Stimulated activated CD8-positive, alpha-beta memory T cell treated with anti-CD3 and anti-CD28 coated beads, Interleukin-15, amount 100 ng/mL, for 48 hours (primary cell): ENCODE data around the gene HUNK.
"Not testable (repeated sequence)": the region's sequence is repeated elsewhere in the genome, so short reads cannot be mapped to it uniquely, and the experiment has no call there.

Experiments used
- DNase-seq, 2 donors: peaks; one replicate each; pipeline ENCODE4 v3.0.0-alpha.2; 2020; ENCODE audit warnings: low read depth in 2 of 2

The HUNK gene

DNA sequence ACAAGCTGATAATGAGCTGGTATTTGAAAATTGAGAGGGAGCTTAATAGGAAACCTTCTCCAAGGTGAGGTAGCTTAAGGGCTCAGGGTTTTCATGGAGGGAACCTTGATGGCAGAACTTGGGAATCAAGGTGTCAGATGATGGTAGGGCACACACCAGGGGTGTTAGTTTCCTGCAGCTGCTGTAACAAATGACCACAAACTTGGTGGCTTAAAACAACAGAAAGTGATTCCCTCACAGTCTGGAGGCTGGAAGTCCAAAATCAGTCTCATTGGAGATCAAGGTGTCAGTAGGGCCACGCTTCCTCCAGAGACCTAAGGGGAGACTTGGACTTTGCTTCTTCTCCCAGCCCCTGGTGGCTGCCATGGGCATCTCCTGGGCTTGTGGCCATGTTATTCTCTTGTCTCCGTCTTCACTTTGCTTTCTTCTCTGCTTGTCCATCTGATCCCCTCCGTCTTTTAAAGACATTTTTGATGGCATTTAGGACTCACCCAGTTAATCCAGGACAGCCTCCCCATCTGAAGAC lies 45.5 kb downstream of the HUNK start:
- DNase-seq, result no peak

DNA sequence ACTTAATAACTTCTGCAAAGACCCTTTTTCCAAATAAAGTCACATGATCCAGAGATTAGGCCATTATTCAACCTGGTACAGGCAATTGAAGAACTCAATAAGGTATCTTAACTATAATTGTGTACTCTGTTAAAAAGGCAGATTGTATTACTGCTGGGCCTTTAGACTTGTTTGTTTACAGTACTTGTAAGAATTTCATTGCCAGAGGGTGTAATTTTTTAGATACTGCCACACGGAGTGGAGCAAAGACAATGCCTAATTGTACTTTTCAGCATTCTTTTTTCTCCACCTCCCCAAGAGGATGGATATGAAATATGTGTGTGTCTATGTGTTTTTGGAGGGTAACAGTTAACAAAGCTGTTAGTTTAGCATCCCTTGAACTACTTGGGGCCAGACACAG lies 47.5 kb downstream of the HUNK start:
- DNase-seq, result no peak

DNA sequence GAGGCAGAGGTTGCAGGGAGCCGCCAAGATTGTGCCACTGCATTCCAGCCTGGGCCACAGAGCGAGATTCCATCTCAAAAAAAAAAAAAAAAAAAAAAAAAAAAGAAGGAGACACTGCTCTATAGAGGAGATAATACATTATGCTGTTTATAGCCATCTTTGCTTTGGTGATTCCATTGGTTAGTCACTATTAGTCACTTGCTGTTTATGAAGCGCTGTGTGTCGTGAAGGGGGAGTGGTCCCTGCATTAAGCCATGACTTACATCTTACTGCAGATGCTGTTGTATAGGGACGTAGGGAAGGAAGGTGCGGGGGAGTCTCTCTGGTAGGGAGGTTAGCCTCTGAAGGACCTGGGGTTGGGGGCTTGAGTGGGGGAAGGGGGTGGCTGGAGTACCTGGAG lies 48.3 kb downstream of the HUNK start:
- no peak for DNase-seq

DNA sequence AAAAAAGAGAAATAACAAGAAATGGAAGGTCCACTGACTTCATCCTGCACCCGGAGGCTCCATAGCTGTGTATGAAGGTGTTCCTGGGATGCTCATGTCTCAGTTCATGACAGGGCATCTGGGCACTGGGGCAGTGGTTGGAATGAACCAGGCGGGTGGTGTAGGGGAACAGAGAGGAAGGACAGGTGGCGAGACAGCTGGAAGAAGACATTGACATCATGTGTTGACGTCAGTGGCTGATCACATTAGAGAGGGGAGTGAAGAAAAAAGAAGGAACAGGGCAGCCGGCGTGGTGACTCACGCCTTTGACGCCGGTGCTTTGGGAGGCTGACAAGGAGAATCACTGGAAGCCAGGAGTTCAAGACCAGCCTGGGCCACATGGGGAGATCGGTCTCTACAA lies 50.1 kb downstream of the HUNK start:
- no peak for DNase-seq

DNA sequence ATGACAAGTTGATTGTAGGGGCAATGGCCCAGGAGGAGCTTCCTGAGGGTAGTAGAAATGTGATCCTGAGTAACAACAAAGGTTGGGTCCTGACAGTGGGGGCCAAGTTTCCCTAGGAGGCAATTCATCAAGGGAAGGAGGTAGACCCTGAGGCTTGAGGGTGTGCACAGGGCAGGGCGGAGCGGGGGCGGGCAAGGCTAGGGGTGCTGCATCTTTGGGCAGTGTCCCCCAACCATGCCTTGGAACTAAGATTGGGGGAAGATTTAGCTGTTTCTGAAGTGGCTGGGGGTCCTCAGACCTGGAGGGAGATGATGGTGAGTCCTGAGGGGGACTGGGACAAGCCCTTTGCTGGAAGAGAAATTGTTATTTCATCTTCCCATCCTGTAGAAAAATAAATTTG lies 50.9 kb downstream of the HUNK start:
- DNase-seq, result no peak

DNA sequence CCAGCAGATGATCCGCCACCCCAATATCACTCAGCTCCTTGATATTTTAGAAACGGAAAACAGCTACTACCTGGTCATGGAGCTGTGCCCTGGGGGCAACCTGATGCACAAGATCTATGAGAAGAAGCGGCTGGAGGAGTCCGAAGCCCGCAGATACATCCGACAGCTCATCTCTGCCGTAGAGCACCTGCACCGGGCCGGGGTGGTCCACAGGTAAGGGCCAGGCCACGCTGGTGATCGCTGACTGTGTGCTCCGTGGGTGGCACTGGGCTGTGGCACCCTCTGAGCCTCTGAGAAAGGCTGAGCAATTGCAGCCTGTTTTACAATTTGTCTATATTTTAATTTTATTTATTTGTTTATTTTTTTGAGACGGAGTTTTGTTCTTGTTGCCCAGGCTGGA lies 51.7 kb downstream of the HUNK start:
- no peak for DNase-seq

DNA sequence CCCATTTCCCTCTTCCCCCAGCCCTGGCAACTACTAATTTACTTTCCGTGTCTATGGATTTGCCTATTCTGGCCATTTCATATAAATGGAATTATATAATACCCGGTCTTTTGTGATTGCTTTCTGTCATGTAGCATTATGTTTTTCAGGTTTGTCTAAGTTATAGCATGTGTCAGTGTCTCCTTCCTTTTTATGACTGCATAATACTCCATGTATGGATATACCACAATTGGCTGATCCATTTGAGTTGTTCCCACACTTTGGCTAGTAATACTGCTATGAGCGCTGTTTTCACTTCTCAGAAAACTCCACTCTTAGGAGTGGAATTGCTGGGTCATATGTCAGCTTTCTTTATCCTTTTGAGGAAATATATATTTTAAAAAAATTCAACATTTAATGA lies 53.7 kb downstream of the HUNK start:
- DNase-seq, result no peak

DNA sequence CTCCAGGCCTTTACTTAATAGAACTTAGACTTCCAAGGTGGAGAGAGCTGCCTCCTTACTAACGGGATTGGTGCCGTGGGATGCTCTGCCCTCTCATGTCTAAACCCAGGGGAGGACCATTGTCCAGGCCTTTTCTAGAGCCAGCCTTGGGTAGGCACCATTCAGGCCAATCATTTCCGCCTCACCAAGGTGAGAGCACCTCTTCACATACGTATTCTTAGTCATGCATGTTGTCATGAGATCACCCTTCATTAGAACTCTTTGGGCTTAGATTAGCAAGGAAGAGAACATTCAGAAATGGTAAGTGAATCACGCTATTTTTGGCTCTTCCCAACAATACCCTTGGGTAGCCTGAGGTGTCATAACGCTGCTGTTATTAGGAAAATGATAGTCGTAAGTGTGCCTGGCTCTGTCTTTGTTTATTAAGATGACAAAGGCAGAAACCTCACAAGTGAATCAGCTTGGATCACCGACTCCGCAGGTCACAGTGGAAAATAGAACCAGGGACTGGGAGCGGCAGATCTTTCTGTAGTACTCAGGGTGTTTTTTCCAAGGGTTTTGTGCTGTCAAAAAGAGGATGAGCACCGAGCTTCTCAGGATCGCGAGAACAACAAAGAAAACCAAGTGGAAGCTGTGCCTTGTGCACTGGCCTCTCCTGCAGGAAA lies 55.0 kb downstream of the HUNK start:
- no peak for DNase-seq

DNA sequence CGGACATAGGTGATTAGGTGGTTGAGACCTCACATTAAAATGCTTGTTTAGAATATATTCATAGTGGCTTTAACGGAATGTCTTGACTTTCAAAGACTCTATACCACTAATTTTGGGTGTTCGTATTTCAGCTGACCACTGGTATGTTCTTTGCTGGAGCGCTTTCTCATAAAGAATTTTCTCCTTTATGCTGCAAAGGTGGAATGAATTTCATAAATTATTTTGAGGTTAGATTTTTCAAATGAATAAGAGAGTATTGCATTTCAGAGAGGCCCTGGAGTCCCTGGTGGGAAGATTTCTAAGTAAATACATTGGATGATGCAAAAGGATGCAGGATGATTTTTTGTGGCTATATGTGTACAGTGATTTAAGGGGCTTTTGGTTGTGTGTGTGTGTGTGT lies 55.8 kb downstream of the HUNK start:
- DNase-seq, result no peak

DNA sequence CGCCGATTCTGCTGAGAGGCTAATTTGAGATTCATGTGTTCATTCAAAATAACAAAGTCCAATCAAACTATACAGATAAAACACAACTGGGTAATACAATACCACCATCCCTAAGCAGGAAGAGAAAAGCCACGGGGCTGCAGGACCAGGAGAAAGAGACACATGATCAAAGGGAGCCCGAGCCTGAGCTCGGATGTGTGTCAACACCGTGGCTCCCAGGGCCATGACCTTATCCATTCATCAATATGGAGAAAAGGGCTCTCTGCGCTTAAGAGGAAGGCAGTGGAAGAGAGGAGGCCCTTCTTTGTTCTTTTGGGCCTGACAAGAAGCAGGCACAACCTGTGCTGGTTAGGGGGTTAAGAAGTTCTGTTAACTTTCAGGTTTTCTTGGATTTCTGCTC lies 56.7 kb downstream of the HUNK start:
- DNase-seq, result no peak

DNA sequence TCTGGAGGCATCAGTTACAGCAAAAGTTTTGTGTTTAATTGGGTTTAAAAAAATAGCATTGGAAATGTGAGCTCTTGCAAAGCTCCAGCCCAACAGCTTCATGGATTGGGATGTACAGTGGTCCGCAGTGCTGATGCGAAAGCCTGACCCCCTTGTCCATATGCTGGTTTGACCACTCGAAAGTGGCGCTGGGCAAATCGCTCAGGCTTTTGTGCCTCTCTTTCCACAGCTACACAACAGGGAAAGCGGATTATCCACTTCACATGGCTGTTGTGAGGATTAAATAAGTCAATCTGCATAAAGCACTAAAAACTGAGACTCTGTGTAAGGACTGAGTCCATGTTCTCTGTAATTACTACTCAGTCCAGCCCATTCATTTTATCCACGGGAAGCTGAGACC lies 57.2 kb downstream of the HUNK start:
- no peak for DNase-seq

DNA sequence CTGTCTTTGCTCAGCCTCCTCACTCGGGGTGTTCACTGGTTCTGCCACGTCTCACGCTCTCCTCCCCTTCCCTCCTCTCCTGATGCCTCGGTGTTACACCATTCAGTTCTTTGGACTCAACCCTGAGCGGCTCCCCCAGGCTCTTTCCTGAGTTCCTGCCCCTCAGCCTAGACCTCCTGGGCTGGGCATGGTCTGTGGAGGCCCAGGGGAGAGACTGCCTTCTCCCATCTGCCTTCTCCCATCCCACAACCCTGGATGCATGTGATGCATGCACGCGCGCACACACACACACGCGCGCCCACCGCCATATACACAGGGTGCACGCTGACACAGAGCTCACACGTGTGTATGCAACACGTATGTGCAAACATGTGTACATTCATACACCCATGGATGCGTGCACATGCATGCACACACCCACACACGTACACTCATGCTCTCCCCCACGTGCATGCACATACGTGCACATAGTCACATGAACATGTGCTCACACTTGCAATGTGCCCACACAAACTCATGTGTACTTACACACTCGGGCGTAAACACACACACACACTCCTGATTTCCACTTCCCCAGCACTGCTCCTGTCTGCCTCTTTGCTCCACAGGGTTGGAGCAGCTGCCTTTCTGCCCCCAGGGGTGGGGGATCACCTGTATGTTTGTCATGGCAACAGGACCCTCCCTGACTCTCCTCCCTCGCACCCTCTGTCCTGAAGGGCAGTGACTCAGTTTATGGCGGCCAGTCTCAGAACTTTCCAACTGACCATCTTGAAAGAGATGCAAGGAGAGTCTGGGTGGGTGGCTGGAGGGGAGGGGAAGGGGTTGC lies 59.0 kb downstream of the HUNK start:
- DNase-seq, result no peak

DNA sequence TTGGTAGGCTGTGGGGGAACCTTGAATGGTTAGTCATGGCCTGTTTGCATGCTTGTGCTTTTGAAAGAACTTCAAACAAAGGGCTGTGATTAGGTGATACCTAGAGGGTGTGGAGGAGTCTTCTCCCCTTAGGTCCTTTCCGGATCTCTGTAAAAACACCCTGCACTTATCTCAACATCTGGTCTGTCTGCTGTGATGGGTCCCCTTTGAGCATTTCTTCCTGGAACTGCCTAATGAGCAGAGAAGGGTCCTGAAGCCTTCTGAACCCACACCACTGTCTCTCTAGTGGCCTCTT lies 59.6 kb downstream of the HUNK start:
- no peak for DNase-seq

DNA sequence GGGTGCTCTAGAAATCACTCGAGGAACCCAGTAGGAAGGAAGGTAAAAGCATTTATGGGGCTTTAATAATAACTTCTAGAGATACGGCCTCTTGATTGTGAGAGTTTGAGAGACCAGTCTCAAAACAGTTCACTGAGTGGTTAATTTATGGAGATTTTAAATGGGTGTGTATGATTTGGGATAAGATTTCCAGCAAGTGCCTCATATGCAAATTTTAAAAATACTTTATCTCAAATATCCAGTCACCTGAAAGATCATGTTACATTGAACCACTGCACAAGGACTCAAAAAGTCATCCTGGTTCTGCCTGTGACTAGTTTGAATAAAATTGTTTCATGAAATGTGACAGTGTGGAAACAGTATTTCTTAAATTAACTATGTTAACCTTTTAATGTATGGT lies 64.5 kb downstream of the HUNK start:
- no peak for DNase-seq

DNA sequence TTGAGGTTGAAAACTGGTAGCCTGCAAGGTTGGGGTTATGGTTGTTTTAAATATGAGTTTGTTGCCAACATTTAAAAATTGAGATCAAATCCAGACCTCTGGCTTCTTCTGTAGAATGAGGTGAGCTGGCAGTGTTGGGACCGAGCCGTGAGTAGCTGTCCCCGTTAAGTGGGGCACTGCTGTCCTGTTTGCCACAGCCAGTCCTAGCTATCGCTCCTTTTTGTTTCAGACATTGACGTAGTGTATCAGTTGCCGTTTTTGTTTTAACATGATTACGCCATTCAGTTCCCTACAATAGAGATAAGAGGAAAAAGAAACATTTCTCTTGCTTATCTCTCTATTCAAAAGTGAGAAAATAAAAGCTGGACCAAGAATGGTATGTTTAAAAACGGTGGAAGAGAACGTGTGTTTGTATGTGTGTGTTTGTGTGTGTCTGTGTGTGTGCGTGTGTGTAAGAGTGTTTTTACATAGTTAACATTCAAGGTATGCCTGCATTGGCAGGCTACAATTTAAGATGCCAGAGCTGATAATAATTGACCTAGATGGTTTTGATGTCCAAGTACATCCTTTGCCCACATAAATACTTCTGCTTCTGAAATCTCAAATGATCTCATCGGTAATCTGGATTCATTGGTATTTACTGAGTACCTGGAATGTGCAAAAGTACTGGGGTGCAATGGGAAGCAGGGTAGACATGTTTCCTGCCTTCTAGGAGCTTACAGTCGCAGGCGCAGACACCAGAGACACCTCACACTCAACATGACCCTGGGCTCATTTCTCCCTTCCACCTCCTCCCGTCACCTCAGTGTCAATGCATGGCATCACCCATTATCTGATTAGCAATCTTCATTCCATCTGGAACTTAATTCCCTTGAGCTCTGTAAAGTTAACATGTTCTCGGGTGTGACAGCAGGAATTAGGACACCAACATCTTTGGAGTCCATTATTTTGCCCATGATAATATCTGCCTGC lies 65.8 kb downstream of the HUNK start:
- no peak for DNase-seq

DNA sequence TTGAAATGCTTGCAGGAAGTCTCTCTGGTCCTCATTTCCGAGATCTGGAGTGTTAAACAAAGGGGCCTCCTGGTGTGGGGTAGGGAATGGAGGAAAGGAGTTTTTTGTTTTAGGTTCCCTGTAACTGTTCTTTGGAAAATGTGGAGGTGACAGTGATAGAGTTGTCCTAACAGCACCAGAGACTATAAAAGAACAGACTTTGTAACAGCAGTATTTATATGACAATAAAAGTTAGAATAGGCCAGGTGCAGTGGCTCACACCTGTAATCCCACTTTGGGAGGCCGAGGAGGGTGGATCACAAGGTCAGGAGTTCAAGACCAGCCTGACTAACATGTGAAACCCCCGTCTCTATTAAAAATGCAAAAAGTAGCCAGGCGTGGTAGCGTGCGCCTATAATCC lies 68.9 kb downstream of the HUNK start:
- DNase-seq, result no peak

DNA sequence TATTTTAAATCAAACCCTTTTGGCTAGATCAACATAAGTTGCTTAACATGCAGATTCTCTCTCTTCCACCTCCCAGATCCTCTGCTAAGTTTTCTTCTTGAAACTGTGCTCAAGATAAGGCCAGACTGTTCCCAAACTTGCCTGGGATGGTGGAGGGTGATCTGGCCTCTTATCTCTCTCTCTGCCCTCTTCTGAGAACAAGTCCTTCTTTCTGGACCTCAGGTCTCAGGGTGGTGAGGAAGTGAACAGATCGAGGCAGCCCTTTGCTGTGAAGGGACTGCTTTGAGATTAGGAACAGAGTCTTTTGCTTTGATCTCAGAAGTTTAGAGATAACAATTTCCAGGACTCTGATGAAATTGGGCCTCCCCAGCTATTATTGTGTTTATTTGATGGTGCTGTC lies 70.7 kb downstream of the HUNK start:
- no peak for DNase-seq

DNA sequence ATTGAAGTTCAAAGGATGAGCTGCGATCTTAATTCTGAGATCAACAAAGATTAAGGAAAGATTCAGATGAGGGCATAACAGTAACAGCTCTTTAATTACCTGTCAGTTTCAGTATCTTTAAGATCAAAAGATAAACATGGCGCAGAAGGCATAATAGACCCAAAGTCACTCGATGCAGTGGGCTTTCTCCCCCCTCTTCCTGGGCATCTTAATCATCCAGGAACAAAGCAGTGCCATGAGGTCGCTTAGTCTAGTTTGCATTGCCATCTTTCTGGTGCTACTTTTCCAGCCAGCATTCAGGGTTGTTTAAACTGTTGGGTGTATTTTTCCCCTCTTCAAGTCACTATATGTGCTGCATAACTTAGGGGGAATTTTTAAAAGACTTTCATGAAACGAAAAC lies 72.3 kb downstream of the HUNK start:
- DNase-seq, result no peak

DNA sequence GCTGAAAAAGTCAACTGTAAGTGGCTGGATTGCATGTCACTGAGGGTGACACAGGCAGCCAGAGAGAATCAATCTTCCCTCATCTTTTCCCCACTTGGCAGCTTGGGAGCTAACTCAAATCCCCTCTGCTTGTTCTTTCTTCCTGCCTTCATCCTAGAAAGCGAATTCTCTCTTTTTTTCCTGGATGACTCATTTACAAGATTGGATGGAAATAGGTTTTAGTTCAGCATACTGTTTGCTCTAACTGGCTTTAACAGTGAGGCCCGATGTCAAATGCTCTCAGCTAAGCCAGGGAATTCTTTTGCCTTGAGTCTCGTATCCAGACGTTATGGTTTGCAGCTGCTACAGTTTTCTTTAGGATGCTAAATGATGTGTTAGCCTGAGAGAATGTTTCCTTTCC lies 72.7 kb downstream of the HUNK start:
- no peak for DNase-seq

DNA sequence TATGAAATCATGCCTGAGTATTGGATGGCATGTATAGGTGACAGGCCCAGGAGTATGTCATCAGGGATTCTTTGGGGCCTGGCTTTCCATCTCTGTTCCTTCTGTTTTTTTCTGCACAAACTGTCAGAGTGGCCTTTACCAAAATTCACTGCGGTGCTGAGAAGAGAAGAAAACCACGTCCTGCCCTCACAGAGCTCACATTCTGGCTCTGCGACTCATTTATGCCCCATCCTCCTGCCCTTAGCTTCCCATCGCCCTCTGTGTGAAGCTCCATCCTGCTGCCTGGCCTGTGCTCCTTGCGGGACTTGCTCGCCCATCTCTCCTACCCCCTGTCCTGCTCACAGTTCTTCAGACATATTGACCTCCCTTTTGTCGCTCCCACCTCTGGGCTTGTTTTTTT lies 73.4 kb downstream of the HUNK start:
- no peak for DNase-seq

DNA sequence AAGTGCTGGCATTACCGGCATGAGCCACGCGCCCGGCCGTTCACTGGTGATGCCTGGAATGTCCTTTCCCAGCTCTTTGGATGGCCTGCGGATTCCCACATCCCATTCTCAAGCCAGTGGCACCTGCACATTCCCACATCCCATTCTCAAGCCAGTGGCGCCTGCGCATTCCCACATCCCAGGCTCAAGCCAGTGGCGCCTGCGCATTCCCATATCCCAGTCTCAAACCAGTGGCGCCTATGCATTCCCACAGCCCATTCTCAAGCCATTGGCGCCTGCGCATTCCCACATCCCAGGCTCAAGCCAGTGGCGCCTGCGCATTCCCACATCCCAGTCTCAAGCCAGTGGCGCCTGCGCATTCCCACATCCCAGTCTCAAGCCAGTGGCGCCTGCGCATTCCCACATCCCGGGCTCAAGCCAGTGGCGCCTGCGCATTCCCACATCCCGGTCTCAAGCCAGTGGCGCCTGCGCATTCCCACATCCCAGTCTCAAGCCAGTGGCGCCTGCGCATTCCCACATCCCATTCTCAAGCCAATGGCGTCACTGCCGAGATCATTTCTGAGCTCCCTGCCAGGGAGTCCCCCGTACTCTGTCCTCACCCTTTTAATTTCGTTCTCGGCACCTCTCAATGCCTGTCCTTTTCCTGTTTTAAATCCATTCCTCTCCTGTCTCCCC lies 74.2 kb downstream of the HUNK start:
- not testable (repeated sequence) for DNase-seq

DNA sequence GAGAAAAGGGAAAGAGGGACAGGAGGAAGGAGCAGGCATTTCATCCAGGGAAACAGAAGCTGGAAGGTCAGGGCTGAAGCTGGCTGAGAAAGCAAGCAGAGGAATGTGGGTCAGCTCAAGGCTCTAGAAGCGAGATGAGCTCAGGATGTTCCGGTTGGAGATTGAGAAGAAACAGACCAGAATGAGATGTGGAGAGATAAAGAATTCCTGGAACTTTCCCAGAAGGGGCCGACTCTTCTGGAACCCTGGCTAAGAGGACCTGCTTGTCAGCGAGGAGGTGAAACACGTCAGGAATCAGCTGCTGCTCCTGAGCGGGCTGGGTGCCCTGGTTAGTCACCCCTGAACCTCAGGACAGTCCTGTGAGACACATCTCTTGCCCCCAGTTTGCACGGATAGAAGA lies 75.9 kb downstream of the HUNK start:
- DNase-seq, result no peak
